ENCODE results near the gene DGCR2.
"Not testable (repeated sequence)": the region's sequence is repeated elsewhere in the genome, so short reads cannot be mapped to it uniquely, and the experiment has no call there.

Gene DGCR2

GRCh38 chr22:19061471-19062138 is 60.6 kb downstream of the DGCR2 start:
- no peak for DNase-seq (ENCODE audit: low read depth in 1 of 2, low spot score in 1 of 2)

GRCh38 chr22:19060356-19061009 is 61.7 kb downstream of the DGCR2 start:
- DNase-seq (ENCODE audit: low read depth in 1 of 2, low spot score in 1 of 2): no peak

GRCh38 chr22:19059481-19060278 is 62.5 kb downstream of the DGCR2 start:
- DNase-seq (ENCODE audit: low read depth in 1 of 2, low spot score in 1 of 2): no peak

GRCh38 chr22:19058713-19059451 is 63.3 kb downstream of the DGCR2 start:
- DNase-seq (ENCODE audit: low read depth in 1 of 2, low spot score in 1 of 2): no peak

- no peak for DNase-seq (ENCODE audit: low read depth in 1 of 2, low spot score in 1 of 2)
Observed at GRCh38 chr22:19057999-19058491, 64.2 kb downstream of the DGCR2 start.

- no peak for DNase-seq (ENCODE audit: low read depth in 1 of 2, low spot score in 1 of 2)
Observed at GRCh38 chr22:19057539-19057938, 64.7 kb downstream of the DGCR2 start.

- no peak for DNase-seq (ENCODE audit: low read depth in 1 of 2, low spot score in 1 of 2)
Observed at GRCh38 chr22:19056951-19057401, 65.2 kb downstream of the DGCR2 start.

- no peak for DNase-seq (ENCODE audit: low read depth in 1 of 2, low spot score in 1 of 2)
Observed at GRCh38 chr22:19055801-19056200, 66.4 kb downstream of the DGCR2 start.

- no peak for DNase-seq (ENCODE audit: low read depth in 1 of 2, low spot score in 1 of 2)
Observed at GRCh38 chr22:19052941-19053541, 69.2 kb downstream of the DGCR2 start.

- DNase-seq (ENCODE audit: low read depth in 1 of 2, low spot score in 1 of 2): no peak
Observed at GRCh38 chr22:19051381-19052072, 70.7 kb downstream of the DGCR2 start.

- not testable (repeated sequence) for DNase-seq (ENCODE audit: low read depth in 1 of 2, low spot score in 1 of 2)
Observed at GRCh38 chr22:19050847-19051246, 71.4 kb downstream of the DGCR2 start.

- no peak for DNase-seq (ENCODE audit: low read depth in 1 of 2, low spot score in 1 of 2)
Observed at GRCh38 chr22:19050117-19050516, 72.1 kb downstream of the DGCR2 start.

- DNase-seq (ENCODE audit: low read depth in 1 of 2, low spot score in 1 of 2): no peak
Observed at GRCh38 chr22:19048531-19048930, 73.7 kb downstream of the DGCR2 start.

GRCh38 chr22:19047993-19048392 is 74.2 kb downstream of the DGCR2 start:
- DNase-seq (ENCODE audit: low read depth in 1 of 2, low spot score in 1 of 2): no peak

GRCh38 chr22:19046719-19047609 is 75.2 kb downstream of the DGCR2 start:
- no peak for DNase-seq (ENCODE audit: low read depth in 1 of 2, low spot score in 1 of 2)

GRCh38 chr22:19046287-19046686 is 75.9 kb downstream of the DGCR2 start:
- no peak for DNase-seq (ENCODE audit: low read depth in 1 of 2, low spot score in 1 of 2)

GRCh38 chr22:19045094-19045493 is 77.1 kb downstream of the DGCR2 start:
- DNase-seq (ENCODE audit: low read depth in 1 of 2, low spot score in 1 of 2): no peak

- DNase-seq (ENCODE audit: low read depth in 1 of 2, low spot score in 1 of 2): no peak
Observed at GRCh38 chr22:19044381-19044780, 77.8 kb downstream of the DGCR2 start.

All from activated CD4-positive, alpha-beta T cell treated with anti-CD3 and anti-CD28 coated beads, Interleukin-2, amount 50 U/mL, for 24 hours (primary cell).